Activated CD8-positive, alpha-beta memory T cell treated with anti-CD3 and anti-CD28 coated beads for 24 hours (primary cell): ENCODE data around the gene HUS1B.
A peak's percentile ranks its signal among the peaks of the same experiment; 100 is the strongest.
"Not testable (repeated sequence)": the region's sequence is repeated elsewhere in the genome, so short reads cannot be mapped to it uniquely, and the experiment has no call there.

Experiments used
- DNase-seq: peaks from one replicate; pipeline ENCODE4 v3.0.0-alpha.2; 2020

HUS1B gene

GRCh38 chr6:678520-678919 is 21.6 kb upstream of the HUS1B start:
- no peak for DNase-seq

- DNase-seq, result no peak
These were observed 21.0 kb upstream of the HUS1B start for GRCh38 chr6:677919-678318.

DNA sequence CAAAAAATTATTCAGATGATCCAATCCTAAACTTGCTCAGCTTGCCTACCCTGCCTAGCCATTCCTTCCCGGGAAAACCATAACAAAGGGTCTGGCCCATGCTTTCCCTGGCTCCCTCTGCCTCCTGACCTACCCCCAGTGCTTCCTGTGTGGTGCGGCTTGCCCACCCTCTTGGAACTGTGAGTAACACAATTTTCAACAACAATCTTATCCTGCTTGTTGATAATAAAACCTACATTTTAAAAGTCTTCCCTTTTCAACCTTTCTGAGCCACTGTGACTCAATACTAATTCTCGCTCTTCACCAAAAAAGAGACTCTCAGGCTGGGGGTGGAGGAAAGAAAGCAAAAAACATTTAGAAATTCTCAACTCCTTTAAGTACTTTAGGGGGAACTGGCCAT is 18.1 kb upstream of the HUS1B start:
- DNase-seq, result no peak

DNA sequence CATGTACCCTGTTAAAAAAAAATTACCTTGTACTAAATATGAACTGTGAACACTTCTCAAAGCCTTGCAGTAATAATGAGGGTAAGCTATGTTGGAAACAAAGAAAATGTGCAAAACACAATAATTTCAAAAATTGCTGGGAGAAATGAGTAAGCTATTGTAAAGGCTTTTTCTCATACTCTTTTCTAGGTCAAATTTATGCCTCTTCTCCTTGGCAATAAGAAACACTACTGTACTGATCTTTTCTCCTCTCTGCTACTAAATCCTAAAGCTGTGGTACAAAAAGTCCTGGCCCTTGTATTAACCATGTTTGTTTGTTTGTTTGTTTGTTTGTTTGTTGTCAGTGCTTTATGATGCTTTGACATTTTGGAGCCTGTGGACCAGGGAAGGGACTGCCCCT is 17.5 kb upstream of the HUS1B start:
- DNase-seq, result no peak

DNA sequence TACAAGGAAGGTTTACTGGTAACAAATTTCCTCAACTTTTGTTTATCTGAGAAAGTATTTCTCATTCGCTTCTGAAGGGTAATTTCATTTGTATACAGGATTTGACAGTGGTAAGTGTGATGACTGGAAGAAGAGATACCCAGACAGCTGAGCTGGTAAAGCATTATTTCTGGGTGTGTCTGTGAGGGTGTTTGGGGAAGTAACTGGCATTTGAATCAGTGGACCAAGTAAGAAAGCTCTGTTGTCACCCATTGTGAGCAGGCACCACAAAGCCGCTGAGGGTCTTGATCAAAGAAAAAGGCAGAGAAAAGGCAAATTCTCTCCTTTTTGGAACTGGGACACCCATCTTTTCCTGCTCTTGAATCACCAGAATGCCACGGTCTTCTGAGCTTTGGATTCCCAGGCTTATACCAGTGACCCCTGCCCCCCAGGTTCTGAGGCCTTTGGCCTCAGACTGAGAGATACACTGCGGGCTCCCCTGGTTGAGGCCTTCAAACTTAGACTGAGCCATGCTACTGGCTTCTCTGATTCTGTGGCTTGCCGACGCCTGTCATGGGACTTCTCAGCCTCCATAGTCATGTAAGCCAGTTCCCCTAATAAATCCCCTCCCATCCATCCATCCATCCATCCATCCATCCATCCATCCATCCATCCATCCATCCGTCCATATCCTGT is 10.5 kb upstream of the HUS1B start:
- DNase-seq, result no peak

- no peak for DNase-seq
These were observed 8.7 kb upstream of the HUS1B start for GRCh38 chr6:665403-666267.

DNA sequence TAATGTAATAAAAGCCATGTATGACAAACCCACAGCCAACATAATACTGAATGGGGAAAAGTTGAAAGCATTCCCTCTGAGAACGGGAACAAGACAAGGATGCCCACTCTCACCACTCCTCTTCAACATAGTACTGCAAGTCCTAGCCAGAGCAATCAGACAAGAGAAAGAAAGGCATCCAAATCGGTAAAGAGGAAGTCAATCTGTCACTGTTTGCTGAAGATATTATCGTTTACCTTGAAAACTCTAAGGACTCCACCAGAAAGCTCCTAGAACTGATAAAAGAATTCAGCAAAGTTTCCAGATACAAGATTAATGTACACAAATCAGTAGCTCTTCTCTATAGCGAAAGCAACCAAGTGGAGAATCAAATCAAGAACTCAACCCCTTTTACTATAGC is 6.9 kb upstream of the HUS1B start:
- not testable (repeated sequence) for DNase-seq

GRCh38 chr6:659716-660581 is 3.0 kb upstream of the HUS1B start:
- peak; percentile 62 for DNase-seq

DNA sequence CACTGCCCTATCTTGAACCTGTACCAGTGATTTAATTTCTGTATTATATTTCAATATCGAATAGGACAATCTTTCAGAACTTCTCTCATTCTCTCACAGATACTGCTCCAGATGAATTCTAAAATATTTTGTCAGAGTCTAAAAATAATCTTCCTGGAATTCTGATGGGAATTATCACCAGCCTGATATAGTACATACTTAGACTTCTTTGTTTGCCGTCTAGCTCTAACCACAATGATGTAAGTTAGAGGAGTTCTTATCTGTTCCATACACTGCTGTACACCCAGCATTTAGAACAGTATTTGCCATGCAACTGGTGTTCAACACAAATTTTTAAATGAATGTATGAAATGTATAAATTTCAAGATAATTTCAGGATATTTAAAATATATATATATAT is 1.3 kb upstream of the HUS1B start:
- DNase-seq, result no peak

GRCh38 chr6:657743-658142 is 843 bp upstream of the HUS1B start:
- DNase-seq, result no peak

DNA sequence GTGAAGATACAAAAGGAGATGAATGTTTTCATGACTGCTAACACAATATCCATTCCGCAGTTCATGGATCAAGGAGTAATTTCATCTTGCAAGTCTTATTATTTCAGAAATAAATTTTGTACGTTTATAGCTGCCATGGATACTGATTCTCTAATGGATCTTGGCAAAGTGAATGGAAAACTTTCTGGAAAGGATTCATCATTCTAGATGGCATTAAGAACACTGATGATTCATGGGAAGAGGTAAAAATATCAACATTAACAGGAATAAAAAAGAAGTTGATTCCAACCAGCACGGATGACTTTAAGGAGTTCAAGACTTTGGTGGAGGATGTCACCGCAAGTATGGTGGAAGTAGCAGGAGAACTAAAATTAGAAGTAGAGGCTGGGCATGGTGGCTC is 2.8 kb downstream of the HUS1B start:
- DNase-seq, result no peak

DNA sequence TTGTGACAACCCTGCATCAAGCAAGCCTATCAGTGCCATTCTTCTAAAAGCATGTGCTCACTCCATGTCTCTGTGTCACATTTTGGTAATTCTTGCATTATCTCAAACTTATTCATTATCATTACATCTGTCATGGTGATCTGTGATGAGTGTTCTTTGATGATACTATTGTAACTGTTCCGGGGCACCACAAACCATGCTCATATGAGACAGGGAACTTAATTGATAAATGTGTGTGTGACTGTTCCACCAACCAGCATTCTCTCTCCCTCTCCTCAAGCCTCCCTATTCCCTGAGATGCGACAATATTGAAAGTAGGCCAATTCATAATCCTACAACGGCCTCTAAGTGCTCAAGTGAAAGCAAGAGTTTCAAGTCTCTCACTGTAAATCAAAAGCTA is 4.0 kb downstream of the HUS1B start:
- no peak for DNase-seq

DNA sequence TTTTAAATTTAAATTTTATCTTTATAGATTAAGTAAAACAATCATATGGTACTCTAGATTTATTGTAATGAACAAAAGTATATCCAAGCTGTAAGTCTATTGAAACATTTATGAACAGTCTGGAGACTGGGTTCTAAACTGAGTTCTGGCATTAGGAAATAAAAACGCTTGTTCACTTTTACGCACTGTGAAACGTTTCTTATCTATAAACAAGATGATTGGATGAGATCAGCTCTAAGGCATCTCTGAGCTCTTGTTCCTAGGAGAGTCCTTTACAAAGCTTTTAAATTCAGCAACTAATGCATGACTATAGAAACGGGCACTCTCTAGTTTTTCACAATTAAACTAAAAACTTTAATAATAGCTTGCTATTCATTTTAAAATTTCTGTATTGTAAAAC is 6.8 kb downstream of the HUS1B start:
- DNase-seq, result no peak

DNA sequence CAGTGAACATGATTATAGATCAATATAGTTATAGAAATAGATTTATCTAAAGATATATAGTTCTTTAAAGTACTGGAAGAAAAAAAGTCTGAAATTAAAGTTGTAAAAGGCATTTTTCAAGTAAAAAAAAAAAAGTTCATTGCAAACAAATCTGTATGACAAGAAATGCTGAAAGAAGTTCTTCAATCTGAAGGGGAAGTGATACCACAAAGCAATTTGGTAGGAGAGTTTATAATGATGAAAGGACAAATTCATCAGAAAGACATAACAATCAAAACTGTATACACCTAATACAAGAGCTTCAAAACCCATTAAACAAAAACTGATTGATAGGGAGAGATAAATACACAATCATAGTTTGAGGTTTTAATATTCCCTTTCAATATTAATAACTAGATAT is 14.1 kb downstream of the HUS1B start:
- DNase-seq, result no peak

GRCh38 chr6:641225-641985 is 15.5 kb downstream of the HUS1B start:
- DNase-seq, result no peak

GRCh38 chr6:636488-636887 is 20.4 kb downstream of the HUS1B start:
- no peak for DNase-seq

DNA sequence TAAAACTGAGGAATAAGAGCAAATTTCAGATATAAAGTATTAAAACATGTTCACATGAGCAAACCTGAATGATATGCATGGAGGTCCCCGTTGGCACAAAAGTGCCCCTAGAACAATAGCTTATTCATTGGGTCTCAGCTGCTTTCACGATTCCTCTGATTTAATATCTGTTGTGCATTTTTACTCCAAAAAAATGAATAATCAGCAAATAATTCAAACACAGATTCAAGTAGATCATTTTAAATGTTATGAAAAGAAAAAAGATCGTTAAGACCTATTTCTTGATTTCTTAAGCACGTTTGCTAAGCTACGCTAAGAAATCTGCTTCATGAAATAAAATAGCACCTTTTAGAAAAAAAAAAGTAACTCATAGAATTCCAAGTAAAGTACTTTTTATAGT is 21.7 kb downstream of the HUS1B start:
- DNase-seq, result no peak

DNA sequence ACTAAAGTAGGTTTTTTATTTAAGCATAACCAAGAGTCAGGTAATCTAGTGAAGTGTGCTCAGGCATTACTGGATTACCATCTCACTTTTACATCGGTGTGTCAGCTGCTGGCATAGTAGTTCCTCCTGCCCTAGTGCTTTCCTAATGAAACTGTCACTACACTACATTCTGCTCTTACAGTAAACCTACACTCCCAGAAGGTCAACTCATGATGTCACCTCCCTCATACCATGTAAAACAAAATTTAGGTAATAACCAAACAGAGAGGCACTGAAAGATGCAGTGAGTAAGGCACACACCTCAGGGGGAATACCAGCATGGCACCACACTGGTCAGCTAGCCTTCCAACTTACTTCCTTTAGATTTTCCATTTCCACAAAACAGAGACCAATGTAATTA is 23.3 kb downstream of the HUS1B start:
- no peak for DNase-seq

DNA sequence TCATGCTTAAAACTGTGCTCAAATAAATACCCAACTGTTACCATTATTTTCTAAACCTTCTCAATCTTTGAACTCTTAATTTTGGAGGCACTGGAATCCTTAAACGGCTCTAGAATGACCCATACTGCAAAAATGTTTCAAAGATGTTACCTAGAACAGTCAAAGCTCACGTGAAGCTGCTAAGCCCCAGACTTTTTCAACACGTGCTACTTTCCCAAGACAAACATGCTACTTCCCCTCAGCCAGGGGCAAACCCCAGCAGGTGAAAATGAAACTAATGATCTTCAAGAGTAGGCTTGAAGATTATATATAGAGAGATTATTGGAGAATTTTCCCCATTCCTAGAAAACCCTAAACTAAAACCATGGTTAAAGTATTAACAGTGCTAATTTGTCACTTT is 28.1 kb downstream of the HUS1B start:
- no peak for DNase-seq

DNA sequence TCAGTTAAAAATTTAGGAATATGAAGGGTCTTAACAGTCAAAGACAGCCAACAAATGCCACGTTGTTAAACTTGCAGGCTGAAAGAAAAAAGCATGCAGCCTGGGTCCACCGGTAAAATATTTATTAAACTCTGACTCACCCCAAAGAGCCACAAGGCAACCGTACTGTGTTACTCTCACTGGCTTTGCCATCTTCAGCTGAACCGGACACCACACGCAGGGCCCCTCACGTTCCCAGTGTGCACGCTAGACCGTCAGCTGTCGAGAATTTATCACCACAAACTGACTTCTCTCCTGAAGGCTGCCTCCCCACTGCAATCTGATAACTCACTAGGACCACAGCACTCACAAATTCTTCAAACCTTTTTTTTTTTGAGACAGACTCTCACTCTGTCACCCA is 30.7 kb downstream of the HUS1B start:
- DNase-seq, result no peak

DNA sequence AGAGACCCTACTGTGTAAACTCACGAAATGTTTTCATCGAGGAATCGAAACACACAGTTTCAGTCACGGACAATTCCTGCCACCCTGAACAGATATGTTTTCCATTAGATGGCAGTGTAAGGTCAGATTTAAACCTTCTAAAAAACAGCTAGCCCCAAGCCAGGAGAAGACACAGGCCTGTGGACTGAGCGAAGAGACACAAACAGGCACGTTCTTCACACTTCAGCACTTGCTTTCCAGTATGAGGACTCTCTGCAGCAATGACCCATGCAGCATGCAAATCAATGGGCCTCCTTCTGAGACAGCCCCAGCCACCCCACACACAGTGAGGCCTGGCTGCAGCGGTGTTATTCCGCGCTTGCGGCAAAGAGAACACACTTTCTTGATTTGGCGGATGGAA is 31.9 kb downstream of the HUS1B start:
- no peak for DNase-seq

GRCh38 chr6:622462-622861 is 34.4 kb downstream of the HUS1B start:
- DNase-seq, result no peak

DNA sequence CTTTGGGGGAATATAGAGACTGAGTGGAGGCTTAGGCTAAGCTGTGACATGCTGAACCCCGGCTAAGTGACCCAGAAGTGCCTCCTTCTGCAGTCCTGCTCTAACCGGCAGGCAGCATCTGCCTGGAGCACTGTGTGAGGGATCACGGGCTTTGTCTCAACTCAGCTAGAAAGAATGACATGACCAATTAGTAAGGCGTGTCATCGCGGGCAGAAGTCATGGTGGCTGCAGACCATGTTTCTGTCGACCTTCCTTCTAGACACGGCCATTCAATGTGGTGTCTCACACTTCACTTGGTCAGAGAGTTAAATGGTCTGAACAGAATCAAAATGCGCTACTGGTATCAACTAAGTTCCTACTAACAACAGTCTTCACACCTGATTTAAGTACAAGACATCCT is 35.0 kb downstream of the HUS1B start:
- no peak for DNase-seq
